HG02588 (cell line): Measurements from ENCODE around the gene ABCC10.
"Not testable (repeated sequence)": the region's sequence is repeated elsewhere in the genome, so short reads cannot be mapped to it uniquely, and the experiment has no call there.

Experiments
- ATAC-seq: cut with Tn5 transposase; IDR thresholded peaks from one replicate; pipeline ENCODE4 v1.9.1; 2021; ENCODE audit warnings: mild to moderate bottlenecking, moderate library complexity; ENCODE audit not compliant: unreplicated experiment

ABCC10 gene

DNA sequence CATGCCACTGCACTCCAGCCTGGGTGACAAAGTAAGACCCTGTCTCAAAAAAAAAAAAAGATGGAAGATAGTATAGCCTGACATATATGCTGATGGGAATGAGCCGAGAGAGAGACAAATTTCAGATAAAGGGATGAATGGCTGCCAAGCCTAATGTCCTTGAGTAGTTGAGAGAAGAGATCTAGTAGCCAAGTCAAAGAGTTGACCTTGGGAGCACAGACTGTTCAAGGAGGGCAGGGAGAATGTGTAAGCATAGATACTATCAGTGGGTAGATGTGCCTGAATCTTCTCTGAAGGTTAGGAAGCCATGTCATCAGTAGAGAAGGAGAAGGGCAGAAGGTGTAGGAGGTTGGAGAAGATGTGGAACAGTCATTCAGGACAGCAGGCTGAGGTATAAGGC is 20.0 kb upstream of the ABCC10 start:
- ATAC-seq: no peak

DNA sequence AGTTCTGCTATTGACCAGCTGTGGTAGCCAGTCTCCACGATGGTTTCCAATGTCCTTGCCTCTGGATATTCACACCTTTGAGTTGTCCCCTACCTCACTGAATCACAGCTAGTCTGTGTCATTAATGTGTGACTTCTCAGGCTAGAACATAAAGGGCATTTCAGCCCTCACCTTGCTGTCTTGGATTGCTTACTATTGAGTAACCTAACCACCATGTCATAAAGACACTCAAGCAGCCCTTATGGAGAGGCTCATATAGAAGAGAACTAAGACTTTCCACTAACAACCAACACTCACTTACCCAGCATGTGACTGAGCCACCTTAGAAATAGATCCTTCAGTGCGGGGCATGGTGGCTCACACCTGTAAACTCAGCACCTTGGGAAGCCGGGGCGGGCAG is 19.1 kb upstream of the ABCC10 start:
- ATAC-seq: no peak

DNA sequence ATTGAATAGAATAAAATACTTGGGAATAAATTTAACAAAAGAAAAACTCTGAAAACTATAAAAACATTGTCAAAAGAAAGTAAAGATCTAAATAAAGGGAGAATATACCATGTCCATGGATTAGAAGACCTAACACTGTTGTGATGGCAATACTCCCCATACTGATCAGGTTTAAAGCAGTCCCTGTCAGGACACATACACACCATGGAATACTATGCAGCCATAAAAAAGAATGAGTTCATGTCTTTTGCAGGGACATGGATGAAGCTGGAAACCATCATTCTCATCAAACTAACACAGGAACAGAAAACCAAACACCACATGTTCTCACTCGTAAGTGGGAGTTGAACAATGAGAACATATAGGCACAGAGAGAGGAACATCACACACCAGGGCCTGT is 16.6 kb upstream of the ABCC10 start:
- ATAC-seq: not testable (repeated sequence)

- ATAC-seq: no peak
Measured at GRCh38 chr6:43412541-43412940, 14.8 kb upstream of the ABCC10 start.

DNA sequence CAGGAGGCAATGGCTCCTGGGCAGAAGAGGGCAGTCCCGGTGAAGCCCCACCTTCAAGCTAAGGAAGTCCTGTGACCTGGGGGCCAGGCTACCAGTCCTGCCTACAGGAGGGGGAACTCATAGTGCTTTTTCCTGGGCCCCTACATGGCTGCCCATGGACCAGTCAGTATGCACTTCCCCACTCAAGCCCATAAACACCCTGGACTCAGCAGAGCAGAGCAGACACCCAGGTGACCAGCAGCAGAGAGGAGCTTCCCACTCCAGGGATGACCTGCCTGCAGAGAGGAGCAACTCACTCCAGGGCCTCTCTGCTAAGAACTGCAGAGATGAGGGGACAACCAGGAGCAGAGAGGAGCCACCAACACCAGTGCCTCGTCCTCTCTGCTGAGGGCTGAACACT is 14.3 kb upstream of the ABCC10 start:
- no peak for ATAC-seq

GRCh38 chr6:43415275-43415674 is 12.1 kb upstream of the ABCC10 start:
- ATAC-seq: not testable (repeated sequence)

- ATAC-seq: no peak
Measured at GRCh38 chr6:43416935-43417334, 10.4 kb upstream of the ABCC10 start.

DNA sequence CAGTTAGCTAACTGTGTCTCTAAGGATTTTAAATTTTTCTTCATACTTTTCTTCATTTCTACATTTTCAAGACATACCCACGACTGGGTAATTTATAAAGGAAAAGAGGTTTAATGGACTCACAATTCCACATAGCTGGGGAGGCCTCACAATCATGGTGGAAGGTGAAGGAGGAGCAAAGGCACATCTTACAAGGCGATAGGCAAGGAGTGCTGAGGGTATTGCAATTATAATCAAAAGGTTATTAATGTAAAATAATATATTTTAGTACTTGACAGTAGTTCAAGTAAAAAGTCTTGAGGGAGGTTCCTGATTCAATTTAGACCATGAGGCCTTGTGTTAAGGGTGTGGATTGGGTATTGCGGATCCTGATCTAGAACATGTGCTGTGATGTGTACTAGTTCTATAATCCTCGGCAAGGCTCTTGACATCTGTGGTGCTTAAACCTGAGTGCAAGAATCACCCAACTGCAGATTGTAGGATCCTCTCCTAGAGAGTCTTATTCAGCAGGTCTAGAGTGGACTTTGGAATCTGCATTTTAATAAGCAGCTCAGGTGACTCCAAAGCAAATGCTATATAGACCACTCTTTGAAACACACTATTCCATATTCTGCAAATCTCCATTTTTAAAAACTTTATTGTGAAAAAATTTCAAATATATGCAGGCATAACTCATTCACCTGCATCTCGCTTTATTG is 7.2 kb upstream of the ABCC10 start:
- ATAC-seq: no peak

DNA sequence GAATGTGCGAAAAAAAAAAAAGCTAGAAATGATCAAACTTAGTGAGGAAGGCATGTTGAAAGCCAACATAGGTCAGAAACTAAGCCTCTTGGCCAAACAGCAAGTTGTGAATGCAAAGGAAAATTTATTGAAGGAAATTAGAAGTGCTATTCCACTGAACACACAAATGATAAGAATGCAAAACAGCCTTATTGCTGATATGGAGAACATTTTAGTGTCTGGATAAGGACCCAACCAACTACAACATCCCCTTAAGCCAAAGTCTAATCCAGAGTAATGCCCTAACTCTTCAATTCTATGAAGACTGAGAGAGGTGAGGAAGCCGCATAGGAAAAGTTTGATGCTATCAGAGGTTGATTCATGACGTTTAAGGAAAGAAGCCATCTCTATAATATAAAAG is 5.5 kb upstream of the ABCC10 start:
- ATAC-seq: no peak

- not testable (repeated sequence) for ATAC-seq
Measured at GRCh38 chr6:43425083-43425482, 2.3 kb upstream of the ABCC10 start.

DNA sequence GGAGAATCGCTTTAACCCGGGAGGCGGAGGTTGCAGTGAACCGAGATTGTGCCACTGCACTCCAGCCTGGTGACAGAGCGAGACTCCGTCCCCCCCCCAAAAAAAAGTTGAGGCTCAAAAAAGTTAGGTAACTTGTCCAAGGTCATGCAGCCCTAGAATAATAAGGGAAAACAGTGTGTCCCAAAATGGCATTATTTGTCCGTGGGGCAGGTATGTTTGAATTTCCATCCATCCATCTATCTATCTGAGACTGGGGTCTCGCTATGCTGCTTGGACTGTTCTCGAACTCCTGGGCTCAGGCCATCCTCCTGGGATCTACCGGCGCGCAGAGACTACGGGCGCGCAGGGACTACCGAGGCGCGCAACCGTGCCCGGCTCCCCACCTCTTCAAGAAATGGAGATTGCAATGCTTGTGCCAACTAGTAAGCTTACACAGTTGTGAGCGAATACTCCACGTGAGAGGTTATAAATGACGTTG is 374 bp upstream of the ABCC10 start:
- ATAC-seq: no peak

DNA sequence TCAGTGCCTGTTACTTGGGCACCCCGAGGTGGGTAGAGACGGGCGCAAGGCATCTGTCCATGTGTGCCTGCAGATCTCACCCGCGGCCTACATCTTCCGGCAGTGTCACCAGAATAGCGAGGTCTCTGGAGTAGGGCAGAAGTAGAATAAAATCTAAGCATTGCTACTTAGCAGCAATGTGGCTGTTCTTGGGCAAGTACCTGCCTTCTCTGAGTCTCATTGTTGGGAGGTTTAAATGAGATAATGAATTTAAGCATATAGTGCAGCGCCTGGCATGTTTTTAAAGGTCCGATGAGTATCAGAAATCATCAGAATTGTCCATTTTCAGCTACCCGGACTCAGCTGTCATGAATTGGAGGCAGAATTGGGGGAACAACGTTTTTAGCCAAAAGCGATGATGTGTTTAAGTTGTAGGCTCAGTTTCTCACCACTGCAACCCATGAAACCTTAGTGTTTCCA is 800 bp downstream of the ABCC10 start:
- no peak for ATAC-seq

DNA sequence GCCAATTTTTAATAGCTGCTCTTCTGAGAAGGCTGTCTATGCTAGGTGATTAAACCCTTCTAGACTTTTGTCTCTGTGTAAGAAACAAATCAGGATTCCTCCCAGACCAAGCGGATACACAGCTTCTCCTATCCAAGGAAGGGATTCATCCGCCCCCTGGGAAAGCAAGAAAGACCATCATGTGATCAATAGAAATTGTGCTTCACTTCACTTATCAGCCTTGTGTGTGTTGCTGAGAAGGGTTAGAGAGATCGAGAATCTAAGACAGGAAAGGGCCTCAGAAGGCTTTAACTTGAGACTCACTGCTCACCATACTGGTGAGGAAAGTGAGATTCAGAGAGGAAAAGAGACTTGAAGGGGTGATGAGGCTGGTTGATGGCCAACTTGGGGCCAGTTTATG is 1.5 kb downstream of the ABCC10 start:
- no peak for ATAC-seq

DNA sequence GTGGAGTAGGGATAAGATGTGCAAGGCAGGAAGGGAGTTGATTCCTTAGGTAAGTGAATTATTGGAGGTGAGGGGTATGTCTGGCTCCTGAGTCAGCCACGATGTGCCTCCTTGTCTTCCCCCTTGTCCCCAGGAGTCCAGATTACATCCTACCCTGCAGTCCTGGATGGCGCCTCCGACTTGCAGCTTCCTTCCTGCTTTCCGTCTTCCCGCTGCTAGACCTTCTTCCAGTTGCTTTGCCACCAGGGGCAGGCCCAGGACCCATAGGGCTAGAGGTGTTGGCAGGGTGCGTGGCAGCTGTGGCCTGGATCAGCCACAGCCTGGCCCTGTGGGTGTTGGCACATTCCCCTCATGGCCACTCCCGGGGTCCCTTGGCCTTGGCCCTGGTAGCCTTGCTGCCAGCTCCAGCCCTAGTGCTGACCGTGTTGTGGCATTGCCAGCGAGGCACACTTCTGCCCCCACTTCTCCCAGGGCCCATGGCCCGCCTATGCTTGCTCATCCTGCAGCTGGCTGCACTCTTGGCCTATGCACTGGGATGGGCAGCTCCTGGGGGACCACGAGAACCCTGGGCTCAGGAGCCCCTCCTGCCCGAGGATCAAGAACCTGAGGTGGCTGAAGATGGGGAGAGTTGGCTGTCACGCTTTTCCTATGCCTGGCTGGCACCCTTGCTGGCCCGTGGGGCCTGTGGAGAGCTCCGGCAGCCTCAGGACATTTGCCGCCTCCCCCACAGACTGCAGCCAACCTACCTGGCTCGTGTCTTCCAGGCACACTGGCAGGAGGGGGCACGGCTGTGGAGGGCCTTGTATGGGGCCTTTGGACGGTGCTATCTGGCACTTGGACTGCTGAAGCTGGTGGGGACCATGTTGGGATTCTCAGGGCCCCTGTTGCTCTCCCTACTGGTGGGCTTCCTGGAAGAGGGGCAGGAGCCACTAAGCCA is 4.9 kb downstream of the ABCC10 start:
- no peak for ATAC-seq

DNA sequence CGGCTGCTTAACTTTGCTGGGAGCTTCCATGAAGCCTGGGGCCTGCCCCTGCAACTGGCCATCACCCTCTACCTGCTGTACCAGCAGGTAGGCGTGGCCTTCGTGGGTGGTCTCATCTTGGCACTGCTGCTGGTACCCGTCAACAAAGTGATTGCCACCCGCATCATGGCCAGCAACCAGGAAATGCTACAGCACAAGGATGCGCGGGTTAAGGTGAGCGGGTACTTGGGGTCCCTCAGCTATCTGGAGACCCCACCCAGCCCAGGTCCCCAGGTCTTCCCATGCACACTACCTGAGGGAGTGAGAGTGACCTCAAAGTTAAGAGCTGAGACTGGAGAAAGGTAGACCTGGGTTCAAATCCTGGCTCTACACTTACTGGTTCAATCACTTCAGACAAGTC is 5.8 kb downstream of the ABCC10 start:
- no peak for ATAC-seq

DNA sequence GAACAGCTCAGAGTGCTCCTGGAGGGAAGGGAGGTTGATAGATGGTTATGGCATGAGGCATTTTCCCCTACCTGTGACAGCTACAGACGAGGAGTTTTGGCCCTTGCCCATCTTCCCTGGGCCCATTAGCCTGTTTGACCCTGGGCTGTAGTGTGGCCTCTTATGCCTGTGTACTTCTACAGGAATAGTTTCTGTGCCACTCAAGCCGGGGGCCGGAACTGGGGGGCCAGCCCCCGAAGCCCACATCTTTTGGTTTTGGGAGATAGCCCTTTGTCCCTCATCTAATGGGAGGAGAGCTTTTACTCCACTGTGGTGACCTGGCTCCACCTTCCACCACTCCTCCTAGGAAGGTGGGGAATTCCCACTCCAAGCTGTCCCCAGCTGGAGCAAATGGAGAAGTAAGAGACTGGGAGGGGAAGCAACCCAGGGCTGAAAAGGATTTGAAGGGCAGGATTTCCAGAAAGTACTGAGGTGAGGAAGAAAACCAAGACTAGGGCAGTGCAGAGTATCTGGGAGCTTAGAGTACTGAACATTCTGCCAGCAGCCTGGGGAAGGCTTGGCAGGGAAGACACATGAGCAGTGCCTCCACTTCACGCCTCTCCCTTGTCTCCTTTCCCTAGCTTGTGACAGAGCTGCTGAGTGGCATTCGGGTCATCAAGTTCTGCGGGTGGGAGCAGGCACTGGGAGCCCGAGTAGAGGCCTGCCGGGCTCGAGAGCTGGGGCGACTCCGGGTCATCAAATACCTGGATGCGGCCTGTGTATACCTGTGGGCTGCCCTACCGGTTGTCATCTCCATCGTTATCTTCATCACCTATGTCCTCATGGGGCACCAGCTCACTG is 6.9 kb downstream of the ABCC10 start:
- ATAC-seq: no peak

DNA sequence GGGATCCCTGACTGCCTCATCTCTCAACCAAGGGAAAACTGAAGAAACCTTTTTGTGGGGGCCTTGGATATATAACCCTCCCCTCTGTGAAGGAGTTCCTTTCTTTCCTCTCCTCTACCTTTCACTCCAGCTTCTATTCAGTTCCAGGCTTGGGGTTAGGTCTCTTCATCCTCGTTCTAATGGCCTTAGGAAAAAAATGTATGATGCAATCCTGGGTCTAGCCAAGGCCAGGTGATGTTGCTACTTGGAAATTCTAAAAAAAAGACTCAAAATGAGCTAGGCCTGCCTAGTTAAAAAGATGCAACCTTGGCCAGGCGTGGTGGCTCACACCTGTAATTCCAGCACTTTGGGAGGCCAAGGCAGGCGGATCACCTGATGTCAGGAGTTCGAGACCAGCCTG is 7.6 kb downstream of the ABCC10 start:
- no peak for ATAC-seq

DNA sequence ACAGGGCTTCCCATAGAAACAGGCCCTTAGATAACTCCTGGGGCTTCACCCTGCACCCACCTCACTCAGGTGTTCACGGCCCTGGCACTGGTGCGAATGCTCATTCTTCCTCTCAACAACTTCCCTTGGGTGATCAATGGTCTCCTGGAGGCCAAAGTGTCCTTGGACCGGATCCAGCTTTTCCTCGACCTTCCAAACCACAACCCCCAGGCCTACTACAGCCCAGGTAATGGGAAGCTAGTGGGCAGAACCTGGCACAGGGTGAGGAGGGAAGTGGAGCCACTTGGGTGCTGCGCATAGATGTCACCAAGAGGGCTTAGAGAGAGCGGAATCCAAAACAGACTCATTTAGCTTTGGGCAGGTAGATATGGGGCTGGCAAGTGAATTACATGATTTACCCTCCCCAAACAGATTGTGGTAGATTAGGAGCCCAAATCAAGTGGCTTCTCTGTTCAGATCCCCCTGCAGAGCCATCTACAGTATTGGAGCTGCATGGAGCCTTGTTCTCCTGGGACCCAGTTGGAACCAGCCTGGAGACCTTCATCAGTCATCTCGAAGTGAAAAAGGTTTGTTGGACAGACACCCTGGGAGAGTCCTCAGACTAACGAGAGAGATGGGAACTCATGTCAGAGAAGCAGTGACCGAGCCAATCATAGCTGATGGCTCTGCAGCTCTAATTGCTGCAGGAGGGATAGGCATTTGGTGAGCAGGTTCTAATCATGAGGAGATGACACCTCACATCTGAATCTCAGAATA is 8.5 kb downstream of the ABCC10 start:
- ATAC-seq: no peak

GRCh38 chr6:43436577-43437282 is 9.4 kb downstream of the ABCC10 start:
- ATAC-seq: no peak

DNA sequence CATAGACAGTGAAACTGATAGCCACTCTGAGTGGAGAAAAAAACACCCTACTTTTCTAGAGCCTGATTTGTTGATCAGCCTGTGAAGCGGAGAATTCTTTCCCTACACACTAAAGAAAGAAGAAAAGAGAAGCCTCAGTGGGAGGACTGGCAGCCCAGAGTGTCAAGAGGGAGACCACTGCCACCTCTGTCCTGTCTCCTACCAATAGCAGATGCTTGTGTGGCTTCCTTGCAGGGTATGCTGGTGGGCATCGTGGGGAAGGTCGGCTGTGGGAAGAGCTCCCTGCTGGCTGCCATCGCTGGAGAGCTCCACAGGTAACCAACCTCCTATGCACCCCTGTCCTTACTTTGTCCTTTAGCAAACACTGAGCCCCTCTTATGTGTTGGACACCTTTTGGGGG is 10.4 kb downstream of the ABCC10 start:
- ATAC-seq: no peak
